HG02678 (cell line): ENCODE measurements around the gene TGFBR1.

Experiments used
- ATAC-seq: cut with Tn5 transposase; IDR thresholded peaks from one replicate; pipeline ENCODE4 v1.9.1; 2021; ENCODE audit warnings: mild to moderate bottlenecking, moderate library complexity; ENCODE audit not compliant: unreplicated experiment

TGFBR1 gene

DNA sequence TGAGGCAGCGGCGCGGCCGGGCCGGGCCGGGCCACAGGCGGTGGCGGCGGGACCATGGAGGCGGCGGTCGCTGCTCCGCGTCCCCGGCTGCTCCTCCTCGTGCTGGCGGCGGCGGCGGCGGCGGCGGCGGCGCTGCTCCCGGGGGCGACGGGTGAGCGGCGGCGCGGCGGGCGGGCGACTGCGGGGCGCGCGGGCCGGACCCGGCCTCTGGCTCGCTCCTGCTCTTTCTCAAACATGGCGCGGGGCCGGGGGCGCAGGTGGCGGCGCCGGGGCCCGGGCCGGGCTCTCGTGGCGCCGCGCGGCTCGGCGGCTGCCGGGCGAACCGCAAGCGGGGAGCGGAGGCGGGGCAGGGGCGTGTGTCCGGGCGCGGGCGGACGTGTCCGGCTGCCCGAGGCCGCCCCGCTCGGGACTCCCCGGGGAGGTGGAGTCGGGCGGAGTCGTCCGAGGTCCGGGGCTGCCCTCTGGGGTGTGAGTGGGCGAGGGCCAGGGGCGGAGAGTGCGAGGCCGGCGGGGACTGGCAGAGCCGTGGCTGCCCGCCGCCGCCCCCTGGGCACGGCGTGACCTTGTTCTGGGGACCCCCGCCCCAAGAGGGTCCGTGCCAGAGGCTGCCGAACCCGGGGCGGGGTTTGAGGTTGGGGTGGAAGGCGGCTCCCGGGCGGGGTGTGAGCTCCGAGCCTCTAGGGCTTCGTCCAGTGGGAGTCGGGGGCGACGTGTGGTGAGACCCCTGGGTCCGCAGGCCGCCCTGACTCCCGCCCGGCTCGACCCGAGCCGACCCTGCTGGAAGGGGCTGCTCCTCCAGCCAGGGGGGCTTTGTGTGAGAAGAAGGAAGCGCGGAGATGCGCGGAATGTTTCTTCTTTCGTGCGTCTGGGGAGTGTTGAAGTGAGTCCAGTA lies 485 bp downstream of the TGFBR1 start:
- ATAC-seq, result peak; percentile 60

- ATAC-seq, result no peak
Observed at GRCh38 chr9:99106044-99106375, 1.1 kb downstream of the TGFBR1 start.

- ATAC-seq, result no peak
Observed at GRCh38 chr9:99107421-99107820, 2.5 kb downstream of the TGFBR1 start.

- ATAC-seq, result no peak
Observed at GRCh38 chr9:99108131-99108530, 3.2 kb downstream of the TGFBR1 start.

GRCh38 chr9:99109522-99109921 lies 4.6 kb downstream of the TGFBR1 start:
- no peak for ATAC-seq

GRCh38 chr9:99112750-99113413 lies 8.0 kb downstream of the TGFBR1 start:
- no peak for ATAC-seq

DNA sequence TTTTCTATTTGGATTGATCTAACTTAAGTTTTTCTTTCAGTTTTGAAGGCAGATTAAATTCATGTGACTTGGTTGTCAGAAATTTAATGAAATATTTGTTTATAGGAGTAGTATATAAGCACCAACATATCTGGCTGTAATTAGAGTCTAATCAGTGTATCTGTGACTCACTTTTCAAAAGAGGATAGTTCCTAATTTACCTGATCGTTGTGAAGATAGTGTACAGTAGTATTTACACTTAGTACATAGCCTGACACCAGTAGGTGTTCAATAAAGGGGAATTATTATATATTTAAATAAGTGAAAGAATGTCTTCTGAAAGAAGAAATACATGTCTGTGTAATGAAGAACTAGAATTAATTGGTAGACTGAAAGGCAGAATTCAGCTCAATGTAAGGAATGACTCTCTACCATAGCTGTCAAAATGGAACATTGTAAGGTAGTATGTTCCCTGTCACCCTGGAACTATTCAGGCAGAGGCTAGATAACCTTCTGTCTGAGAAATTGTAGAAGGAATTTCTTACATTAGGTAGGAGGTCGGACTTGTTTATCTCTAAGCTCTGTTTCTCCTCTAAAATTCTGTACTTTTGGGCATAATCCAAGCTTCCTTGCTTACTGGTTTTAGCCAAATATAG lies 8.6 kb downstream of the TGFBR1 start:
- ATAC-seq, result no peak

DNA sequence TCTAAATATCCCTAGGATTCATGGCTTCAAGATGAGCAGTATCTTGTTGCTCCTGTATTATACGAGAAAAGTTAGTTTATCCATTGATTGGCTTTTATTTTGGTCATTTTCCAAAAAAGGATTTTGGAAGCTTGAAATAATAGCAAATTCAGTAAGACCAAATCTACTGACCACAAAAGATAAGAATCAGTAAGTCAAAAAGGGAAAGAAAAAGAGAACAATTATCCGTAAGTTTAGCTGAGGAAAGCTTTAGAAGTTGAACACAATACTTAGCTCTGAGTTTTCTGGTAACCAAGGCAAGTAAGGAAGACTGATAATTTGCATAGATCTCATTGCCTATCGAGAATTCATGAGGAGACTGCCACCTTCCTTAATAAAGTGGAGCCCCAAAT lies 9.1 kb downstream of the TGFBR1 start:
- ATAC-seq, result no peak

DNA sequence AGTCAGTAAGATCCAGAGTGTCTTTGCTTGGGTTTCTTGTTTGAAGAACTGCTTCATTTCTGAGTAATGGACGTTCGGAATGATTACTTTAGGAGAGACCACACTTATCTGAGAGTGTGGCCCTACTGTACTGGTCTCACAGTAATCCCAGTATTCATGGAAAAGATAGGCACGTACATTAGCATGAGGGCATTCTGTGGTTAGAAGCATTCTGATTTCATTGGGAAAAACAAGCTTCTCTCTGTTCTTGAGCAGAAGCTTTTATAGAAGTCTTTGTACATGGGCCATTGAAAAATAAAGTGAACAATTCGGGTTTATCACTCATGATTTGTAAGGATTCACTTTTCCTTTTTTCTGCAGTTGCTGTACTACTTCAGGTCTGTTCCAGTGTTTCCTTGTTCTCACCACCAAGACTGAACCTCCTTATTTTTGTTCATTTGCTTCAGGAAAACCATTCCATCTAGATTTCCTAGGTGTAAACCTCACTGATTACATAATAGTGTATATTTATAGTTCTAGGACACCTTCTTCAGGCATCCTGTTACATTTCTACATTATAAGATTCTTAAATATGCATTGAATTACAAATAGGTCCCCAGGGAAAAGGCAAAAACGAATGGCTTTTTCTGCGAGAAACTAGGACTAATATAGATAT lies 10.1 kb downstream of the TGFBR1 start:
- no peak for ATAC-seq

GRCh38 chr9:99116003-99116411 lies 11.1 kb downstream of the TGFBR1 start:
- no peak for ATAC-seq

GRCh38 chr9:99118782-99119466 lies 14.0 kb downstream of the TGFBR1 start:
- ATAC-seq, result peak; percentile 99

GRCh38 chr9:99119976-99120655 lies 15.2 kb downstream of the TGFBR1 start:
- no peak for ATAC-seq

DNA sequence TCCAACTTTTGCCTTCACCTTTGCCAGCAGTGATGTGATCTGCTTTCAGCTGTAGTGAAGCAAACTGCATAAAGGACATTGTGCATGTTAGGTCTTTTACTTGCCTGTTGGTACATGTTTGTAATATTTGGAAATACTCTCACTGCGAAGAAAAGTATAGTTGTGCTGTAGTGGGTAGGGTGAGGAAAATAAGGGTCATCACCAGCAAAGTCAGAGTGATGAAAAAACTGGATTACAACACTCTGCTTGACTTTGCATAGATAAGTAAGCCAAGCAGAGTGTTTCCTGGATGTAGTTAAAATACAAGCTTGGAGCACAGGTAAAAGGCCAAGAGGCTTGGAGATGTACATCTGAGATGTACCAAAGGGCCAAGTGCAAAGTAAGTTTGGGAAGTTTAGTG lies 16.7 kb downstream of the TGFBR1 start:
- ATAC-seq, result no peak

DNA sequence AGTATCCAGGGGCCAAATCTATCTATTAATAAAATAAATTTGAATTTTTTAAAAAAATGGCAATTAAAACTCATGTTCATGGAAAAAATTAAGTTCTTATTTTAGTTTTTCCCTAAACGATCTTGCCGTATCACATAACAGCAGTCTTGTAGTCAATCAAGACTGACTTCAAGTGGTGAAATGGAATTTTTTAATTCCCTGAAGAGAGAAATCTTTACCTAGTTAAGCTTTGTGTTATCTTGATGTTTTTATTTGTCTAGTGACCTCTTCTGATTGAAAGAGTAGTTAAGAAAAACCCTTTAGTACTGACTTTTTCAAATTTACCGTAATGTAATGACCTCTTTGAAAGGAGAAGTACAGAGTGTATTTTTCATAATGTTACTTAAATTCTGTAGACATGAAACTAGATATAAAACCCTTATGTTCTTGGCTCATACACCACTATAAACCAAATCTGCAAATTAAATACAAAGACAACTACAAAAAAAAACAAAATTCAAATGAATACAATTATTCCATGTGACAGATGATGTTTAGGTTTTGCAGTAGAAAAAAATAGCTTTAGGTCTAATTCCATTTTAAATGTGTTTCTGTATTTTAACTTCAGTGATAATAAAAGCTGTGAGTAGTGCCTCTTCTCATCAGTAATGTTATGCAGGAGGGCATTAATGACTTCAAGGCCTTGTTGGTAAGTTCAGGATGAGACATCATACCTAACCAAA lies 19.8 kb downstream of the TGFBR1 start:
- ATAC-seq, result no peak

GRCh38 chr9:99125446-99125845 lies 20.5 kb downstream of the TGFBR1 start:
- no peak for ATAC-seq

- no peak for ATAC-seq
Observed at GRCh38 chr9:99126312-99126711, 21.4 kb downstream of the TGFBR1 start.

DNA sequence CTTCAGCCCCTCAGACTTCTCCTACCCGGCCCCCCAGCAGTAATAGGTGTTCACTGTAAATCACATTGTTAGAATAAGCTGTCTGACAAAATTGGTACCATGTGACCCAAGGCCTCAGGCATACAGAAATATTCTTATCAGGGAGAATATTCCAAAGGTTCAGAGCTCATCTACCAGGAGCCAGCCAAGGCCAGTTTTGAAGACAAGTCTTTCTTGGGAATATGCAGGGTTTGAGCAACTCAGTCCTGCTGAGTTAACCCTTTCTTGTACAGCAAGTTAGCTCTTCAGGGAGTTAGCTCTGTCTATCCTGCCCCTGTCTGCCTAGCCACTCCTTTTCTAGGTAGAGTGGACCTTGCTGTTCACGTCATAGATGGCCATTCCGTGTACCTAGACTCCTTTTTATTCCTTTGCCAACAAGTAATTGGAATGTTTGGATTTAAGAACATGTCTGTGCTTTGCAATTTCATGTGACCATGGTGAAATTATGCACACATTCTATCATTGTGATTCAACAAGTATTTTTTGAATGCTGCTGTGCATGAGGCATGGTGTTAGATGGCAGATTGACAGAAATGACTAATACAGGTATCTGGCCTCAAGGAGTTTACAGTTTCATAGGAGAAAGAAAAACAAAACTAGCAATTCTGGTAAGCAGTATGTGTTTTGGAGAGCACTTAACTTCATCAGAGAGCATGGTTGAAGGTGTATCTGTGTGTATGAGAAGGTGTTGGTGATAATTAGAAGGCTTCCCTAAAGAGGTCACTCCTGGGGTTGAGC lies 22.6 kb downstream of the TGFBR1 start:
- peak; percentile 27 for ATAC-seq

DNA sequence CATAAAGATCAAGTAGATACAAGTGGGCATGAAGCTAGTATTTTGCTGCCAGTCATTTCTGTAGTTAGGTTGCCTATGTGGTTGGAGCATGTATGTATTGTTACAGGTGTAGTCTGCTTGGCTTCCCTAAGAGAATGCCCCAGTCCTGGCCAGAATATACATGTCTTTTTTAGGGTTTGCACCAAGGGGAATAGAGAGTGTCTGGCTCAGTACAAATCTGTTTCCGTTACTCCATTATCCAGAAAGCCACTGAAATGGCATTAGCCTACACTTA lies 23.2 kb downstream of the TGFBR1 start:
- ATAC-seq, result peak; percentile 20

- ATAC-seq, result no peak
Observed at GRCh38 chr9:99129091-99129490, 24.2 kb downstream of the TGFBR1 start.
